ENCODE measurements around the gene BLM.

GRCh38 chr15:90744759-90745402, 27.7 kb downstream of the BLM start:
- TF ChIP-seq CTCF (conservative IDR thresholded peaks at IDR 0.05 in 1 of 2, IDR thresholded peaks at IDR 0.05 in 1 of 2; ENCODE audit: extremely low read depth in 1 of 2, insufficient read depth in 1 of 2, low read depth in 1 of 2, low read length in 2 of 2) (no peak), EZH2 (IDR thresholded peaks at IDR 0.05; ENCODE audit: borderline replicate concordance, low read length) (no peak)
